NB4 (cell line): ENCODE results near the gene CHIA.

Source experiments
- CTCF ChIP-seq: IDR thresholded peaks from one replicate; pipeline ENCODE4 v1.5.1; 2012; ENCODE audit warnings: low read depth, low read length
- MAX ChIP-seq: IDR thresholded peaks from 2 replicates; pipeline ENCODE4 v1.6.1; 2011; ENCODE audit warnings: low read depth, low read length
- MYC ChIP-seq: IDR thresholded peaks from 2 replicates; pipeline ENCODE4 v1.6.1; 2011; ENCODE audit warnings: low read depth, low read length
- POLR2A ChIP-seq: IDR thresholded peaks from 2 replicates; pipeline ENCODE4 v1.6.1; 2011; ENCODE audit warnings: mild to moderate bottlenecking; ENCODE audit not compliant: insufficient read length; ENCODE audit errors: extremely low read depth

GRCh38 chr1:111269825-111270406 is 20.7 kb upstream of the CHIA start:
- TF ChIP-seq POLR2A = no peak
- no peak for TF ChIP-seq CTCF
- no peak for TF ChIP-seq MYC
- no peak for TF ChIP-seq MAX
